ENCODE measurements around the gene CYP4F3. TPM values are rescaled to one million over a fixed set of nuclear protein-coding genes. Genes with fewer than 3 reads are reported as not detected.
"Not testable (repeated sequence)": the region's sequence is repeated elsewhere in the genome, so short reads cannot be mapped to it uniquely, and the experiment has no call there.

The CYP4F3 gene, protein sequence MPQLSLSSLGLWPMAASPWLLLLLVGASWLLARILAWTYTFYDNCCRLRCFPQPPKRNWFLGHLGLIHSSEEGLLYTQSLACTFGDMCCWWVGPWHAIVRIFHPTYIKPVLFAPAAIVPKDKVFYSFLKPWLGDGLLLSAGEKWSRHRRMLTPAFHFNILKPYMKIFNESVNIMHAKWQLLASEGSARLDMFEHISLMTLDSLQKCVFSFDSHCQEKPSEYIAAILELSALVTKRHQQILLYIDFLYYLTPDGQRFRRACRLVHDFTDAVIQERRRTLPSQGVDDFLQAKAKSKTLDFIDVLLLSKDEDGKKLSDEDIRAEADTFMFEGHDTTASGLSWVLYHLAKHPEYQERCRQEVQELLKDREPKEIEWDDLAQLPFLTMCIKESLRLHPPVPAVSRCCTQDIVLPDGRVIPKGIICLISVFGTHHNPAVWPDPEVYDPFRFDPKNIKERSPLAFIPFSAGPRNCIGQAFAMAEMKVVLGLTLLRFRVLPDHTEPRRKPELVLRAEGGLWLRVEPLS
- under 1 TPM; 0.15 to 0.51 (median 0.18) TPM for polyA plus RNA-seq (ENCODE audit: insufficient read length in 3 of 3)

DNA sequence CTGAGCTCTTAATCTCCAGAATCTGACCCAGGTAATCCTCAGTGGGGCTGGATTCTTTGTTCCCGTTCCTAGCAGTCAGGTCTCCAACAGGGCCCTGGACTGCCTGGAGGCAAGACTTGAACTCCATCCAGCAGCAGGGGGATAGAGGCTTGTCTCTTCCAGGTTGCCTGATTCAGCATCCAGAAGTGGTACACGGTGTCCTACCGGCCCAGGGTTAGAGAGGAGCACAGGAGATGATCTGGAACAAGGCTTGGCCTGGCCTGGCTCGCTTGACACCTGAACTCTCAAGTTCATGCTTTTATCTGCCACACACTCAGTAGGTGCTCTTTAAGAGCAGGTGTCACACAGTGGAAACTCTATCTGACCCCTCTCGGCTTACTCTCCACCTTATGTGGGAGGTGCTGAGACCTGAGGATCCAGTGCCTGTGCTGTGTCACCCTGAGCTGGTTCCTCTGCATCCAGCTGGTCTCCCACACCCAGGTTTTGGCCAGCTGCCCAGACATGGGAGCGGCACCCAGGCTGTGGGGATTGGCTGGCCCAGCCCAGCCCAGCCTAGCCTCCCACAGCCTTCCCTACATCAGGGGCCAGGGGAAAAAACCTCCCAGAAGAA, at the start of gene CYP4F3:
Gene CYP4F3, plus strand, starts transcription at position 604 of the 610 bp plus-strand sequence. CDS start 519 bp downstream, outside the sequence.
- no peak for DNase-seq (ENCODE audit: low read depth in 3 of 3, low spot score in 2 of 3)

- DNase-seq (ENCODE audit: low read depth in 3 of 3, low spot score in 2 of 3) = no peak
Observed at GRCh38 chr19:15591796-15592195, 48.9 kb upstream of the CYP4F3 start.

- not testable (repeated sequence) for DNase-seq (ENCODE audit: low read depth in 3 of 3, low spot score in 2 of 3)
Observed at GRCh38 chr19:15592506-15592905, 48.2 kb upstream of the CYP4F3 start.

- not testable (repeated sequence) for DNase-seq (ENCODE audit: low read depth in 3 of 3, low spot score in 2 of 3)
Observed at GRCh38 chr19:15593766-15594165, 46.9 kb upstream of the CYP4F3 start.

DNA sequence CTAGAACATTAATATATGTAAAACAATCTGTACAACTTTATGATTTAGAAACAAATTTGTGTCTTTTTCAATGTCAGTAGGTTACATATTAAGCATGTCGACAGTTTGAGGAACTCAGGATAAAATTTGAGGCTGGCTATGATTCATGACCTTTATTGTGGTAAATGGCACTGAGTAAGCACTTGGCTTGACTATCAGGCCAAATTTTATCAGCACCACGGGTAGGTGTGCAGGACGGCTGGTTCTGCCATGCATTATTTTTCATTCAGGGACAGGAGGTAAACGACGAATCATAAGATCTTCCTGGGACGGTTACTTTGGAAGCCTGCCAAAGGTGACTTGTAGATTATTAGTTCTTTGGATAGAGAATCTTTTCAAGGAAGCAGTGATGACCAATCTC, 45.6 kb upstream of the CYP4F3 start:
- no peak for DNase-seq (ENCODE audit: low read depth in 3 of 3, low spot score in 2 of 3)

DNA sequence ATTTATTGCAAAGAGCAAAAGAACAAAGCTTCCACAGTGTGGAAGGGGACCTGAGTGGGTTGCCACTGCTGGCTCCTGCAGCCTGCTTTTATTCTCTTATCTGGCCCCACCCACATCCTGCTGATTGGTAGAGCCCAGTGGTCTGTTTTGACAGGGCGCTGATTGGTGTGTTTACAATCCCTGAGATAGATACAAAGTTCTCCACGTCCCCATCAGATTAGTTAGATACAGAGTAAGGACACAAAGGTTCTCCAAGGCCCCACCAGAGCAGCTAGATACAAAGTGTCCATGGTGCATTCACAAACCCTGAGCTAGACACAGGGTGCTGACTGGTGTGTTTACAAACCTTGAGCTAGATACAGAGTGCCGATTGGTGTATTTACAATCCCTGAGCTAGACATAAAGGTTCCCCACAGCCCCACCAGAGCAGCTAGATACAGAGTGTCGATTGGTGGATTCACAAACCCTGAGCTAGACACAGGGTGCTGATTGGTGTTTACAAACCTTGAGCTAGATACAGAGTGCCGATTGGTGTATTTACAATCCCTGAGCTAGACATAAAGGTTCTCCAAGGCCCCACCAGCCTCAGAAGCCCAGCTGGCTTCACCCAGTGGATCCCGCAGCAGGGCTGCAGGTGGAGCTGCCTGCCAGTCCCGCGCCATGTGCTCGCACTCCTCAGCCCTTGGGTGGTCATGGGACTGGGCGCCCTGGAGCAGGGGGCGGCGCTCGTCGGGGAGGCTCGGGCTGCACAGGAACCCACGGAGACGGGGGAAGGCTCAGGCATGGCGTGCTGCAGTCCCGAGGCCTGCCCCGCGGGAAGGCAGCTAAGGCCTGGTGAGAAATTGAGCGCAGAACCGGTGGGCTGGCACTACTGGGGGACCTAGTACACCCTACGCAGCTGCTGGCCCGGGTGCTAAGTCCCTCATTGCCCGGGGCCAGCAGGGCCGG, 32.4 kb upstream of the CYP4F3 start:
- not testable (repeated sequence) for DNase-seq (ENCODE audit: low read depth in 3 of 3, low spot score in 2 of 3)

DNA sequence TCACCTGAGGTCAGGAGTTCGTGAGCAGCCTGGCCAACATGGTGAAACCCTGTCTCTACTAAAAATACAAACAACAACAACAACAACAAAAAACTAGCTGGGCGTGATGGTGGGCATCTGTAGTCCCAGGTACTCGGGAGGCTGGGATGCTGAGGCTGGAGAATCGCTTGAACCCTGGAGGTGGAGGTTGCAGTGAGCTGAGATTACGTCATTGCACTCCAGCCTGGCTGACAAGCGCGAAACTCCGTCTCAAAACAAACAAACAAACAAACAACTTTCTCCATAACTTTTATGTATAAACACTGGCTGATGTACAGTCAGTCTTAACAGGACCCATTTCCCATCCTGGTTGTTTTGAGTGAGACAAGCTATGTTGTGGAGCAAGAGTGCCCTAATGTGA, 31.4 kb upstream of the CYP4F3 start:
- no peak for DNase-seq (ENCODE audit: low read depth in 3 of 3, low spot score in 2 of 3)

DNA sequence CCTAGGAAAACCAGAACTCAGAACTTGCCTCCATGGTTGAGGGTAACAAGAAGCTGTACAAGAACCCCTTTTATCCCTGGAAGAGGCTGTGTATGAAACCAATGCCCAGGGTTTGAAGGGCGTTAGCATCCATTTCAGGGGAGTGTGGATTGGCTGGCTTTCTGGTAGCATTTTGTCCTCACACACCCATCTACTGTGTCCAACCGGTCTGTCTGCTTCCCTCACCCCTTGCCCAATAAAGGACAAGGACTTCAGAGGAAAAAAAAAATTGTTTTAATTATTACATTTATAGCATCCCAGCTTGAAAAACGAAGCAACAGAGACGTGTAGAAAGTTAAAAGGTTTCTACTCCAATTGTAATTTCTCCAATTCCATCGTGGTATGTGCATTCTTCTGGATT, 28.4 kb upstream of the CYP4F3 start:
- DNase-seq (ENCODE audit: low read depth in 3 of 3, low spot score in 2 of 3) = no peak

DNA sequence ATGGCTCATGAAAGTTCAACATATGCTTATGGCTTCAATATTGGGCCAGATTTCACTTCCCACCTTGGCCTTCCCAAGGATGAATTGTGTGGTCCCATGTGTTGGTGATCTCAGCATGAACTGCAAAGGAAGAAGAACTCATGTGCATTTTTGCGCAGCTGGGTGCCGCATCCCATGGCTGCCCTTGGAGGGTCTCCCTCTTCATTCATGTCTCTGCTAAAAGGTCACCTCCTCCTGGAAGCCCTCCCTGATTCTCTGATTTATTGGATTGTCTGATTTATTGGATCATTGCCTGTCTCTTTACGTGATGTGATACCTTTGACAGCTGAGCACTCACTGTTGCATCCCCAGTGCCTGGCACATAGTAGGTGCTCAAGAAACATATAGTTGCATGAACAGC, 27.4 kb upstream of the CYP4F3 start:
- no peak for DNase-seq (ENCODE audit: low read depth in 3 of 3, low spot score in 2 of 3)

DNA sequence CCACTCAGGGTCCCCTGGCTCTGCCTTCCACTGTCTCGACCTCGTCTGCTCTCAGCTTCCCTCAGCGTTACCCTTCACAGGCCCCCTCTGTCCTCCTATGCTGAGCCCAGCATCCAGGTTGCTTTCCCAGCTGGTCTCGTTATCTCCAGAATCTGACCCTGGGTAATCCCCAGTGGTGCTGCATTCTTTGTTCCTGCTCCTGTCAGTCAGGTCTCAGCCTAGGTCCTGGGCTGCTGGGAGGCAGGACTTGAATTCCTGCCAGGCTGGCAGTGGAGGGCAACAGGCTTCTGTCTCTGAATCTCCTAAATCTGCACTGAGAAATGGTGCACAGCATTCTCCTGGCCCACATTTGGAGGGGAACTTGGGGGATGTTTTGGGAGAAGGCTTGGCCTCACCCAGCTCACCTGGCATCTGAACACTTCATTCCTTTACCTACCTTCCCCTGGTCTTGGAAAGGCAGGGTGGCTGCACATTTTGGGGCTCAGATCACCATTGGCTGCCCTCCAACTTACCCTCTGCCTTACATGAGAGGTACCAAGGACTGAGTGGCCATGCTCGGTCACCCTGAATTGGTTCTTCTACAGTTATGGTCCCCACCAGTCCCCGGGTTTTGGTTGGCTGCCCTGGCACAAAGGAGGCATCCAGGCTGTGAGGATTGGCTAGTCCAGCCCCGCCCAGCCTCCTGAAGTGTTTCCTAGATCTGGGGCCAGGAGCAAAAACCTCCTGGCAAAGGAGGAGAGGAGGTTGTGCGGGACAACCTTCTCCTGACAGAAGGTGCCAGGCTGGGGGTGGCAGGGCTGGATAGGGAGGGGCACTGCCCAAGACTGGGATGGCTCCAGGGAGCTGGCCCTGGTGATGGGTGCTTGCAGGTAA, 26.0 kb upstream of the CYP4F3 start, which contains the start of gene CYP4F8:
Gene CYP4F8, plus strand, starts transcription at position 712 of the 873 bp plus-strand sequence. CDS start 399 bp downstream, outside the sequence.
- DNase-seq (ENCODE audit: low read depth in 3 of 3, low spot score in 2 of 3) = no peak

DNA sequence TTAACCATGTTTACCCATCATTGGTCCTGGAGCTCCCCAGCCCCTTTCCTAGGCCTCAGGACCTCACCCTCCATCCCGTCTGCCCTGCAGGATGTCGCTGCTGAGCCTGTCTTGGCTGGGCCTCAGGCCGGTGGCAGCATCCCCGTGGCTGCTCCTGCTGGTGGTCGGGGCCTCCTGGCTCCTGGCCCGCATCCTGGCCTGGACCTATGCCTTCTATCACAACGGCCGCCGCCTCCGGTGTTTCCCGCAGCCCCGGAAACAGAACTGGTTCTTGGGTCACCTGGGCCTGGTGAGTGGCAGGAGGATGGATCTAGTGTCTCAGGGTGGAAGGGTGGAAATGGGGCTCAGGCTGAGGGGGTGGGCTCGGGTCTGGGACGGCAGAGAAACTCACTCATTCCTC, 25.2 kb upstream of the CYP4F3 start:
- no peak for DNase-seq (ENCODE audit: low read depth in 3 of 3, low spot score in 2 of 3)

- DNase-seq (ENCODE audit: low read depth in 3 of 3, low spot score in 2 of 3) = no peak
Observed at GRCh38 chr19:15616183-15616582, 24.5 kb upstream of the CYP4F3 start.

DNA sequence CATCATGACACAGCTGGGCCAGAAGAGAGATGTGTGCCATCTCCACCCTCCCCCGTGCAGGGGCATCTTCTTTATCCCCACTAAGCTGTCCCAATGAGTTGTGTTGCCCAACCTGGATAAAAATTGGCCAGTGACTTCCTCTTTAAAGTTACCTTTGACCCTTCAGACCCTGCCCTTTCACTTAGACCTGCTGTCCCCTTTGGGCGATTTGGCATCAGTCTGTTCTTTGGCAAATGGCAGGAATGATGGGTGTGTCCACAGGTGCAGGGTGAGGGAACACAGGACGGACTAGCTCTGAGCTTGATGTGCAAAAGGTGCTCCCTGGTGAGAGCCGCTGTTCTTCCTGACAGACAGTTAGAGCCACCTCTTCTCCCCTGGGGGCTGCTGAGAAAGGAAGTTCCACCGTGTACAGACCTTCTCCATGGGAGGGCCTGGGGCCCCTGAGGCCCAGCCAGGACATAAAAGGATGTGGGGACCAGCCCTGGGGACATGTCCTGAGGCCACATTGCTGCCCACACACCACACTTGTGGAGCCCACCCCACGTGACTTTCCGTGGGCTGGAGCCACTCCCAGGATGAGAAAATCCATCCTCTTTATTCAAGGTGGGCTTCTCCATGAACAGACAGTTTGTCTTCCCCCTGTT, 23.9 kb upstream of the CYP4F3 start:
- DNase-seq (ENCODE audit: low read depth in 3 of 3, low spot score in 2 of 3) = no peak

DNA sequence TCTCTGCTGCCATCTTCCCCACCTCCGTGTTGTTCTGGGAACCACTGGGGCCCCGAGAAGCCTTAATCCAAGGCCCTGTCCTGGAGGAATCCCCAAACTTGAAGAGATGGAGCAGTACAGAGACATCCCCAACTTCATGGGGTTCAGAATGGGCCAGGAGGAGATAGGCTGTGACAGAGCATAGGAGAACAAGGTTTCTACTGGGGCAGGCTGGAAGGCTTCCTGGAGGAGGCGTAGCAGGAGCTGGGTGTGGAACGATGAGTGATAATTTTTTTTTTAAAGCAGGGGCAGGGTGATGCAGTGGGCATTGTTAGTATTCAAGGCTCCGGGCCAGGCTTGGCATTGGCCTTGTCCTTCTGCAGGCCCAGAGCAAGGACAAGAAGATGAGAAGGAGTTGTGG, 22.4 kb upstream of the CYP4F3 start:
- no peak for DNase-seq (ENCODE audit: low read depth in 3 of 3, low spot score in 2 of 3)

- no peak for DNase-seq (ENCODE audit: low read depth in 3 of 3, low spot score in 2 of 3)
Observed at GRCh38 chr19:15621801-15622200, 18.9 kb upstream of the CYP4F3 start.

DNA sequence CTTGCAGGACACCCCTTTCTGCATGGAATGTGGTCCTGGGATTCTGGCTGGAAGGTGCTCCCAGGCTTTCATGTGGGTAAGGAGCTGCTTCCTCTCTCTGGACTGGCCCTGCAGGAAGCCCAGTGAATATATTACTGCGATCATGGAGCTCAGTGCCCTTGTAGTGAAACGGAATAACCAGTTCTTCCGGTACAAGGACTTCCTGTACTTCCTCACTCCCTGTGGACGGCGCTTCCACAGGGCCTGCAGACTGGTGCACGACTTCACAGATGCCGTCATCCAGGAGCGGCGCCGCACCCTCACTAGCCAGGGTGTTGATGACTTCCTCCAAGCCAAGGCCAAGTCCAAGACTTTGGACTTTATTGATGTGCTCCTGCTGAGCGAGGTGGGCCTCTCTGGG, 17.7 kb upstream of the CYP4F3 start:
- DNase-seq (ENCODE audit: low read depth in 3 of 3, low spot score in 2 of 3) = no peak

DNA sequence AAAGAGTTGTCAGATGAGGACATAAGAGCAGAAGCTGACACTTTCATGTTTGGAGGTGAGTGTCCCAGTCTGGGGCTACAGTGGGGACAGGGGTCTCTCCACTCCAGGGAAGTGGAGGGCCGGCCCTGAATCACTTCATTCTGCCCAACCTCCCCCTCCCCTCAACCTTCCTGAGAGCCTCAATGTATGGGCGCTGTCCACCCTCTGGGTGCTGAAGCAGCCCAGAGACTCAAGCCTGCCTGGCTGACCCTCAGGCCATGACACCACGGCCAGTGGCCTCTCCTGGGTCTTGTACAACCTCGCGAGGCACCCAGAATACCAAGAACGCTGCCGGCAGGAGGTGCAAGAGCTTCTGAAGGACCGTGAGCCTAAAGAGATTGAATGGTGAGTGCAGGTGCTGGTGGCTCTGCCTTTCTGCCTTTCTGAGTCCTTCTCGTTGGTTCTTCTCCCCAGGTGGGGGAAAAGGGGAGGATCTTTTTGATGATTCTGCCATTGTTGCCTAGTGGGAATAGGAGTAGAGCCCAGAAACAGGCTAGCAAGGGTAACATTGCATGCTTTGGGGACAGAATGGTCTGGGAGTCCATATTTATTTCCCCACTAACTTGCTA, 16.9 kb upstream of the CYP4F3 start:
- DNase-seq (ENCODE audit: low read depth in 3 of 3, low spot score in 2 of 3) = no peak

DNA sequence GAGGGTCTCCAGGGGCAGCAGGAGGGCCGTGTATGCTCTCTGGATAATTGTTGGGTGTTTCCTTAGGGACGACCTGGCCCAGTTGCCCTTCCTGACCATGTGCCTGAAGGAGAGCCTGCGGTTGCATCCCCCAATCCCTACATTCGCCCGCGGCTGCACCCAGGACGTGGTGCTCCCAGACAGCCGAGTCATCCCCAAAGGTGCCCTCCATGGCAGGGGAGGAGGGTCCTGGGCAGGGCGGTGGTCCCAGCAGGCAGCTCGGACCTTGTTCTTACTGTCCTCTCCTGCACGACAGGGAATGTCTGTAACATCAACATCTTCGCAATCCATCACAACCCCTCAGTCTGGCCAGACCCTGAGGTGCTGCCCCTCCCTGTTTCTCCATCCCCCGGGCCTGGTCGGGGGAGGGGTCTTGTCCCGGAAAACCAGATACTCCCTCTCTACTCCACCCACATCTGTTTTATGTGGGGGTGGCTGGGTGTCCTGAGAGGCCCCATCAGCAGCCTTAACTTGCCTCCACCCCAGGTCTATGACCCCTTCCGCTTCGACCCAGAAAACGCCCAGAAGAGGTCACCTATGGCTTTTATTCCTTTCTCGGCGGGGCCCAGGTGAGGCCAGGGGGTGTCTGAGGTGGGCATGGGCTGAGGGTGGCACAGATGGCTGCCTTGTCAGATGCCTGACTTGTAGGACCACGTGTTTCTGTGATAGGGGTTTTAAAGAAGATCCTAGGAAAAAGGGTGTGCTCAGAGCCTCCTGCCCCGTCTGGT, 12.3 kb upstream of the CYP4F3 start:
- no peak for DNase-seq (ENCODE audit: low read depth in 3 of 3, low spot score in 2 of 3)
